Omental fat pad (tissue), 4 donors: ENCODE data around the gene SYDE2. TPM values are rescaled to one million over a fixed set of nuclear protein-coding genes. Genes with fewer than 3 reads are reported as not detected.
A peak's percentile ranks its signal among the peaks of the same experiment; 100 is the strongest.

Experiments
- ATAC-seq: fragments of 150-250 bp; one replicate; pipeline ENCODE4 v1.9.1; 2016; ENCODE audit warnings: mild to moderate bottlenecking, moderate library complexity; ENCODE audit not compliant: low FRiP score
- DNase-seq: peaks from one replicate; pipeline ENCODE4 v3.0.0-alpha.2; 2019; ENCODE audit warnings: low spot score
- CTCF ChIP-seq, 3 donors: fragments of 450-650 bp; IDR thresholded peaks; one replicate each; pipeline ENCODE4 v1.5.1; 2016 to 2017; ENCODE audit warnings: antibody characterized with exemption in 3 of 3, mild to moderate bottlenecking in 3 of 3, moderate library complexity in 2 of 3
- total RNA-seq, 4 donors: library from RNA; depleted of rRNA; stranded (reverse); fragments of >200 nt; gene quantifications; one replicate each; pipeline ENCODE4 v1.1.0, GENCODE V29; 2016

The SYDE2 gene
- total RNA-seq, 4 donors from 2014 or later, result 5.2 to 9.4 (median 8.3) TPM

GRCh38 chr1:85224734-85225623 lies 24.2 kb upstream of the SYDE2 start:
- TF ChIP-seq CTCF (IDR thresholded peaks at IDR 0.05), result no peak
- ATAC-seq (no peak), DNase-seq (no peak)

DNA sequence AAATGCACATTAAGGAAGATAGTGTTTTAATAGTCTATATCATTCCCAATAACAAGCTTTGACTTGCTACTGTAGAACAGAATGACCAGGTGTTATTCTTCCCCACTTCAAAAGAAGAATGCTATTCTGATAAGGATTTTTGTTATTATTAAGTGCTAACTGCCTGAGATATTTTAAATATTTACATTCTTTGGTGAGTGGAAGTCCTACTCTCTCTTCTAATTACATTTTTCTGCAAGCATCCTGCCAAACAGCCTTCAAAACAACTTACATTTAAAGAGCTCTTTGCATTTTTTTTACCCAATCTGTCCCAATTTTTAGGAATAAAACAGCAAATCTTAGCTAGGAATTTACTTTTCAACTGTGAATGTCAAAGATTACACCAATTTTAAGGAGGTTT lies 23.5 kb upstream of the SYDE2 start:
- no peak for DNase-seq
- no peak for ATAC-seq
- TF ChIP-seq CTCF (IDR thresholded peaks at IDR 0.05), result no peak

DNA sequence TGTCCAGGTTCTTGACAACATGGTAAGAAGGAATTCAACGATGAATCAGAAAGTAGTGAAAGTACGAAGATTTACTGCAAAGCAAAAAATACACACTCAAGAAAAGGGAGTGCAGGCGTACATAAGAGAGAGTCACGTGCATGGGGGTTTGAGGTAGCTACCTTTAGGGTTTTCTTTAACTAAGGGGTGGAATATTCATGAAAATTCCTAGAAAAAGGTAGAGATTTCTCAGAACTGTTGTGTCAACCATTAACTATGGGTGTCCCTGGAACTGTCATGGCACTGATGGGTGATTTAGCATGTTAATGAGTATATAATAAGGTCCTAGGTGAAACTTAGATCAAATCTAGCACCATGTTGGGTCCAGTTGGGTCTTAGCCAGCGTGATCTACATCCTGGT lies 22.5 kb upstream of the SYDE2 start:
- TF ChIP-seq CTCF (IDR thresholded peaks at IDR 0.05), result no peak
- no peak for DNase-seq
- ATAC-seq, result no peak

- peak; percentile 75 for ATAC-seq
- no peak for TF ChIP-seq CTCF (IDR thresholded peaks at IDR 0.05)
- no peak for DNase-seq
These were observed 20.0 kb upstream of the SYDE2 start for GRCh38 chr1:85220756-85221201.

- no peak for TF ChIP-seq CTCF (IDR thresholded peaks at IDR 0.05)
- ATAC-seq, result no peak
- DNase-seq, result no peak
These were observed 19.2 kb upstream of the SYDE2 start for GRCh38 chr1:85219853-85220610.

DNA sequence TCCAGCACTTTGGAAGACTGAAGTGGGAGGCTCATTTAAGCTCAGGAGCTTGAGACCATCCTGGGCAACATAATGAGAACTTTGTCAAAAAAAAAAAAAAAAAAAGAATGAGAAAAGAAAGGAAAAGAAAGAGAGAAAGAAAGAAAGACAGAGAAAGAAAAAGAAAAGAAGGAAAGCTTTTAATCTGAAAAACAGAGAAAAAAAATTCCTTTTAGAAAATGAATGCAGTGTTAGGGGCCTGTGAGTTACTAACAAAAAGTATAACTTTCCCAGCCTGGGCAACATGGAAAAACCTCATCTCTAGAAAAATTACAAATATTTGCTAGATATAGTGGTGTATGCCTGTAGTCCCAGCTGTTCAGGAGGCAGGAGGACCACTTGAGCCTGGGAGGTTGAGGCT lies 15.9 kb upstream of the SYDE2 start:
- TF ChIP-seq CTCF (IDR thresholded peaks at IDR 0.05), result no peak
- no peak for ATAC-seq
- DNase-seq, result no peak
